Suppressor macrophage (primary cell): ENCODE results near the gene RAB32.

Experiments
- DNase-seq, 4 experiments: peaks; one replicate each; pipeline ENCODE4 v3.0.0-alpha.2; 2020 to 2022

RAB32 gene

GRCh38 chr6:146582857-146583256 is 39.2 kb downstream of the RAB32 start:
- peak; percentile 89 to 98 (median 94) for DNase-seq

- peak in 1 of 4 experiments; percentile 55 for DNase-seq
Measured at GRCh38 chr6:146583966-146584365, 40.3 kb downstream of the RAB32 start.

- DNase-seq, result peak; percentile 32 to 64 (median 50)
Measured at GRCh38 chr6:146587459-146587858, 43.8 kb downstream of the RAB32 start.

GRCh38 chr6:146590492-146590891 is 46.9 kb downstream of the RAB32 start:
- peak; percentile 36 to 58 (median 53) for DNase-seq

GRCh38 chr6:146592451-146592850 is 48.8 kb downstream of the RAB32 start:
- DNase-seq, result no peak

GRCh38 chr6:146593986-146594385 is 50.4 kb downstream of the RAB32 start:
- peak; percentile 26 to 72 (median 66) for DNase-seq

GRCh38 chr6:146594495-146594894 is 50.9 kb downstream of the RAB32 start:
- peak; percentile 66 to 91 (median 78) for DNase-seq

GRCh38 chr6:146595972-146596731 is 52.5 kb downstream of the RAB32 start:
- peak; percentile 80 to 95 (median 89) for DNase-seq

- peak; percentile 73 to 92 (median 83) for DNase-seq
Measured at GRCh38 chr6:146598772-146599405, 55.3 kb downstream of the RAB32 start, which contains the start of gene ADGB. TSS of gene ADGB (plus strand) at chr6:146598972. CDS start at chr6:146599041, 69 bp downstream.

- DNase-seq, result no peak
Measured at GRCh38 chr6:146601352-146601751, 57.7 kb downstream of the RAB32 start.

- no peak for DNase-seq
Measured at GRCh38 chr6:146602526-146602925, 58.9 kb downstream of the RAB32 start.
